GM12874 (cell line): Measurements from ENCODE around the gene SEMA4D.
A peak's percentile ranks its signal among the peaks of the same experiment; 100 is the strongest.

Experiments
- CTCF ChIP-seq: IDR thresholded peaks from 2 replicates; pipeline ENCODE4 v1.5.1; 2011; ENCODE audit warnings: low read depth, mild to moderate bottlenecking, control low read depth, low read length, moderate library complexity; ENCODE audit not compliant: insufficient read depth

SEMA4D gene

GRCh38 chr9:89378541-89378940 lies 119.4 kb downstream of the SEMA4D start:
- TF ChIP-seq CTCF: no peak

DNA sequence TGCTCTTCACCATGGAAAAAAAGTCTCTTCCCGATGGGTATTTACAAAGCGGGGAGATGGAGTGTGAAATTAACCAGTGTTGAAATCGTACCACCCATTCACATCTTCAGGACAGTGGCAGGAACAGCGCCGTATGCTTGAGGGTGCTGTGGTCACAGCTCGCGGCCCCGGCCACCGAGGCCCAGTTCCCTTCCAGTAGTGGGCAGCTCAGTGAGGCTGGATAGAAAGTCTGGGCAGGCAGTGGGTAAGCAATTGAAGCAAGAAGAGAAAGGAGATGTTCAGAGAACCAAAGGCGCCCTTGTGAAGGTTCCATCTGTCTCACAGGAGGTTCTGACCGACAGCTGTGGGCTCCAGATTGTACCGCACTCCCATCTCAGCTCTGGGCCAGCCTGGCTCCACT lies 120.5 kb downstream of the SEMA4D start:
- no peak for TF ChIP-seq CTCF

DNA sequence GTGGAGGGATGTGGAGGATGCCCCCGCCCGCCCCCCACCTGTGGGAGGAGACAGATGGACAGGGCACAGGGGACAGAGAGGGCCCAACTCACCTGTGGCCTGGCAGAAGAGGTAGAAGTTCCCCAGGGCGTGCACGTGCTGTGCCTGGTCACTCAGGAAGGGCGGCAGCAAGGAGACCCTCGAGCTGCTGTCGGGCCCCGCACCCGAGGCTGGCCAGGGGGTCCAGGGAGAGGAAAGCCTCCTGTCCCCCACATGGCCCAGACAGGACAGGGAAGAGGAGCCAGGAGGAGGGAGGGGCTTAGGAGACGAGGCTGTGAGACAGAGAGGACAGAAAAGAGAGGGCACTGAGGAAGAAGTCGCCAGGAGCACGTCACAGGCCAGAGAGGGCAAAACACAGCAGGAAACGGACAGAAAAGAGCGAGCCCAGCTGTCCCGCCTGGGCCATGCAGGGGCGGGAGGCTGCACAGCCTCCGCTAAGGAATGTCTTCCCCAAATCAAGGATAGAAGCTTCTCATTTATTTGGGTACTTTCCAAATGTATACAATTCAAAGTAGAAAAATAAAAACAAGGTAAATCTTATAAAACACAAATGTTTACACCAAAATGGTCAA lies 121.1 kb downstream of the SEMA4D start:
- TF ChIP-seq CTCF: no peak

- TF ChIP-seq CTCF: no peak
Measured at GRCh38 chr9:89376286-89376685, 121.6 kb downstream of the SEMA4D start.

- peak; percentile 22; the same call in 1 of the 2 replicates for TF ChIP-seq CTCF
Measured at GRCh38 chr9:89375191-89375760, 122.6 kb downstream of the SEMA4D start.

DNA sequence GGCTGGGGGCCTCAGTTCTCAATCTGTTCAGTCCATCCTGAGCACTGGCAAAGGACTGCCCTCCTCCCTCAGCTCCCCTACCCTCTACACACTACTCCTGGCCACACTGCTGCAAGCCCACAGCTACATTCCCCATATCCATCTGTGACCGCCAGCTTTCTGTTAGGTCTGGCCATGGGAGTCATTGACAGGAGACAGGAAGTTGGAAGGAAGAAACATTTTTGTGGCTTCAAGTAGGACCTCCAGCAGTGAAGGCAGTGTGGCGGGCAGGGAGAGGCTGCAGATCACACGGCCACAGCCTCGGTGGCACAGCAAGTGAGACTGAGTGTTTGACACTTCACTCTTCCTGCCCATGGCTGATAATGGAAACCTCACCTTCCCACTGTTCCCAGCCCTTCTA lies 123.7 kb downstream of the SEMA4D start:
- no peak for TF ChIP-seq CTCF

GRCh38 chr9:89372979-89373378 lies 124.9 kb downstream of the SEMA4D start:
- no peak for TF ChIP-seq CTCF
